Measurements from ENCODE around the gene SAYSD1.

Gene SAYSD1

DNA sequence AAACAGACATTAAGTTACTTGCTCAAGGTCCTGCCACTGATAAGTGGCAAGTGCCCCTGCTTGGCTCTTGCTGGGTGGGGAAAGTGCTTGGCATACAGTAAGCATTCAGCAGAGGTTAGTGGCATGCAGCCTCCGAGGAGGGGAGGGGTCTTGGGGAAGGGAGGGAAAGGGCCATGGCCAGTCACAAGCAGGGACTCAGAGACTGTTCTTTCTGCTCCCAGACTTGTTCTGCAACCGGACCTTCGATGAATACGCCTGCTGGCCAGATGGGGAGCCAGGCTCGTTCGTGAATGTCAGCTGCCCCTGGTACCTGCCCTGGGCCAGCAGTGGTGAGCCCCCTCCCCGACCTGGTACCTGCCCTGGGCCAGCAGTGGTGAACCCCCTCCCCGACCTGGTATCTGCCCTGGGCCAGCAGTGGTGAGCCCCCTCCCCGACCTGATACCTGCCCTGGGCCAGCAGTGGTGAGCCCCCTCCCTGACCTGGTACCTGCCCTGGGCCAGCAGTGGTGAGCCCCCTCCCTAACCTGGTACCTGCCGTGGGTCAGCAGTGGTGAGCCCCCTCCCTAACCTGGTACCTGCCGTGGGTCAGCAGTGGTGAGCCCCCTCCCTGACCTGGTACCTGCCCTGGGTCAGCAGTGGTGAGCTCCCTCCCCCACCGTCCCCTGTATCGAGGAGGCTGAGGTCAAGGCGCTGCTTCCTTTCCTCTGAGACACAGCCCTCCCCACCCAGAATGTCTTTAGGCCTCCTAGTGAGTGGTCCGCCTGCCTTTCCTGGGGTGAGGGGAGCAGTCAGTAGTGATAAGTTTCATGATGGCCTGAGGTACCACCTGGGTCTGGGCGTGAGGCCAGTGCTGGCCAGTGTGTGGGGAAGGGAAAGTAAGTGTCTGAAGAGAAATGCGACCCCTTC lies 57.5 kb downstream of the SAYSD1 start:
- FAIRE-seq (no peak), DNase-seq (ENCODE audit: insufficient read length, low spot score) (no peak)
- TF ChIP-seq, protein P1, sequence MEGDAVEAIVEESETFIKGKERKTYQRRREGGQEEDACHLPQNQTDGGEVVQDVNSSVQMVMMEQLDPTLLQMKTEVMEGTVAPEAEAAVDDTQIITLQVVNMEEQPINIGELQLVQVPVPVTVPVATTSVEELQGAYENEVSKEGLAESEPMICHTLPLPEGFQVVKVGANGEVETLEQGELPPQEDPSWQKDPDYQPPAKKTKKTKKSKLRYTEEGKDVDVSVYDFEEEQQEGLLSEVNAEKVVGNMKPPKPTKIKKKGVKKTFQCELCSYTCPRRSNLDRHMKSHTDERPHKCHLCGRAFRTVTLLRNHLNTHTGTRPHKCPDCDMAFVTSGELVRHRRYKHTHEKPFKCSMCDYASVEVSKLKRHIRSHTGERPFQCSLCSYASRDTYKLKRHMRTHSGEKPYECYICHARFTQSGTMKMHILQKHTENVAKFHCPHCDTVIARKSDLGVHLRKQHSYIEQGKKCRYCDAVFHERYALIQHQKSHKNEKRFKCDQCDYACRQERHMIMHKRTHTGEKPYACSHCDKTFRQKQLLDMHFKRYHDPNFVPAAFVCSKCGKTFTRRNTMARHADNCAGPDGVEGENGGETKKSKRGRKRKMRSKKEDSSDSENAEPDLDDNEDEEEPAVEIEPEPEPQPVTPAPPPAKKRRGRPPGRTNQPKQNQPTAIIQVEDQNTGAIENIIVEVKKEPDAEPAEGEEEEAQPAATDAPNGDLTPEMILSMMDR (IDR thresholded peaks at IDR 0.05; ENCODE audit: insufficient read depth, missing control alignments) = no peak

DNA sequence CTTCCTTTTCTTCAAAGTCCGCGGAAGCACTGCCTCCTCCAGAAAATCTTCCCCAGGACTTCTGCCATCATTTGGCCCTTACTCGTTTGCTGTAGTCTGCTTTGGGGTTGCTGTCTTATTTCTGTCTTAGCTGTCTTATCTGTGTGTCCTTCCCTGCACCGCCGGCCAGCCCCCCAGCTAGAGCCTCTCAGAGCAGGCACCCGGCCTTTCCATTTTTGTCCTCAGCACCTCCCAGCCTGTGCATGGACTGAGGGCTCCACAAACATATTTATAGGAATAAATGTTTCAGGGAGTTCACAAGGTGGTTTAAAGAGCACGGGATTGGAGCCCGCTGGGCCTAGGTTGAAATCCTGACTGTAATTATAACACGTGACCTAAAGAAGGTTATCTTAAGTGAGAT lies 58.3 kb downstream of the SAYSD1 start:
- no peak for FAIRE-seq
- DNase-seq (ENCODE audit: insufficient read length, low spot score) = no peak
- TF ChIP-seq, protein P1 (IDR thresholded peaks at IDR 0.05; ENCODE audit: insufficient read depth, missing control alignments) = no peak

DNA sequence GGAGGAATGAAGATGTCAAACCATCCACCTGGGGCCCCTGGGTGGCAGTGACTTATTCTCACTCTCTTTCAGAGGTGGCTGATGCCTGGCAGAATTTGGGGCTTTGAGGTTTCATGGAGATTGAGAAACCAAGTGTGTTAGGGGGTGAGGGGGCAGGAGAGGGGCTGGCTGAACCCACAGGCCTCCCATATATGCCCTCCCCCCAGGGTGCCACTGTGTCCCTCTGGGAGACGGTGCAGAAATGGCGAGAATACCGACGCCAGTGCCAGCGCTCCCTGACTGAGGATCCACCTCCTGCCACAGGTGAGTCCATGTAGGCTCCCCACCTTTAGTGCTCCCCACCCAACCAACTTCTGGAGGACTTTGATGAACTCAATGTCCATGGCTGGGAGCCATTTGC lies 58.8 kb downstream of the SAYSD1 start:
- FAIRE-seq = no peak
- TF ChIP-seq, protein P1 (IDR thresholded peaks at IDR 0.05; ENCODE audit: insufficient read depth, missing control alignments) = no peak
- no peak for DNase-seq (ENCODE audit: insufficient read length, low spot score)

DNA sequence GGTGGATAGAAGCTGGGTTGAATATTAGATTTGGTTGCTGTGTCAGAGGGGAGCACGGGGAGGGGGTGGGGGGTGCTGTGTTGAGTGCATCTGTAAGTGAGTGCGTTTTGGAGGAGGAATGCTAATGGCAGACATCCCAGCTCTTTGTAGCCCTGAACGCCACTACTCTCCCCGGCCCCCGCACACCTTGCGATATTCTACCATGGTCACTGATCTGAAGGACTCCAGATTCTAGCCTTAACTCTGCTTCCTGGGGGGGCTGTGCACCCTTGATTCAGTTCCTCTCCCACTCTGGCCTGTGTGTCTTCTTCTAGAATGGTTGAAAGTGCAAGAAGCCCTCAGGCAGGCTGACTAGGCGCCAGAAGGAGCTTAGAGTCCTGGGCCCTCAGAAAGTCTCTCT lies 59.3 kb downstream of the SAYSD1 start:
- no peak for FAIRE-seq
- TF ChIP-seq, protein P1 (IDR thresholded peaks at IDR 0.05; ENCODE audit: insufficient read depth, missing control alignments) = no peak
- no peak for DNase-seq (ENCODE audit: insufficient read length, low spot score)

DNA sequence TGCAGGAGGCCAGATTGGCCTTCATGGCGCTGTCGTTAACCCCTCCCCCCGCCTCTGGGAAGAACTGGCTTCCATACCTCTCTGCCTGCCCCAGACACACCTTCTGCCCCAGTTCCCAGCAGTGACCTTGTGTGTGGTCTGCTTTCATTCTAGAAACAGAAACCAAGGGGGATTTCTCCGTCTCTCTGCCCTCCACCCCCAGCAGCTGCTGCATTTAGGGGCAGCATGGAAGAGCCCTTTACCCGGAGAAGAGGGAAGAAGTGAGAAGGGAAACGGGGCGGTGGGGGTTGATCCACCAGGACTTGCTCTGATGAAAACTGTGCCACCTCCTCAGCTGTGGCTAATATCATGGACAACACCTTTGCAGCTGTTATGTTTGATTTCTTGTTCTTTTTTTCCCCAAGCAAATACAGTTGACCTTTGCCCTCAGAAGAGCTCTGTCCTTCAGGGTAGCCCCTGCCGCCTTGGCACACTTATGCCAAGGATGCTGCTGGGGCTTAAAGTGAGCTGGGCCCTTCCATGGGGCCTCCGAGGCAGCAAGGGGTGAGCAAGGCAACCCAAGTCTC lies 60.3 kb downstream of the SAYSD1 start:
- no peak for DNase-seq (ENCODE audit: insufficient read length, low spot score)
- TF ChIP-seq, protein P1 (IDR thresholded peaks at IDR 0.05; ENCODE audit: insufficient read depth, missing control alignments) = no peak
- no peak for FAIRE-seq
